HEK293 (cell line): ENCODE measurements around the gene MLKL.

ENCODE experiments used
- CTCF ChIA-PET: fragments of 350-600 bp; formaldehyde crosslinking; extraction: SDS; loops from one replicate; lab custom pipeline; 2021; ENCODE audit warnings: antibody characterized with exemption; lab: Yijun Ruan, JAX
- POLR2A ChIA-PET: fragments of 300-600 bp; formaldehyde crosslinking; extraction: SDS; loops from one replicate; lab custom pipeline; 2020; ENCODE audit warnings: antibody characterized with exemption, inconsistent platforms; lab: Yijun Ruan, JAX
- H3K27ac ChIP-seq: fragments of 200-500 bp; sonication (Bioruptor generic); 2 replicates; pipeline ENCODE4 v1.5.1; 2014; ENCODE audit warnings: low read depth, low read length, control low read depth, inconsistent platforms; ENCODE audit errors: extremely low read depth
- H3K36me3 ChIP-seq, 2 experiments: fragments of 200-500 bp in 1 of 2; sonication (Bioruptor generic) in 1 of 2; 1 replicate in 1 of 2; 2 replicates in 1 of 2; pipeline ENCODE4 v1.5.1; 2014 to 2017; ENCODE audit warnings: inconsistent platforms in 2 of 2, low read length in 2 of 2; ENCODE audit not compliant: control insufficient read depth in 2 of 2, insufficient read depth in 1 of 2
- H3K4me1 ChIP-seq: fragments of 200-500 bp; sonication (Bioruptor generic); 2 replicates; pipeline ENCODE4 v1.5.1; 2014; ENCODE audit warnings: mild to moderate bottlenecking, low read length, inconsistent platforms; ENCODE audit not compliant: control insufficient read depth, insufficient read depth
- H3K4me3 ChIP-seq: 2 replicates; pipeline ENCODE4 v1.5.1; 2011; ENCODE audit warnings: low read depth, mild to moderate bottlenecking, control low read depth, low read length, moderate library complexity
- H3K9me3 ChIP-seq: fragments of 200-500 bp; sonication (Bioruptor generic); 2 replicates; pipeline ENCODE4 v1.5.1; 2014; ENCODE audit warnings: low read depth, low read length, inconsistent platforms; ENCODE audit not compliant: control insufficient read depth, insufficient read depth
- KLF9 ChIP-seq: fragments of 450-650 bp; formaldehyde crosslinking; IDR thresholded peaks from 2 replicates; pipeline ENCODE4 v1.5.1; 2016; ENCODE audit warnings: missing biosample characterization, missing genetic modification characterization, low read depth
- SALL2 ChIP-seq: fragments of 450-650 bp; formaldehyde crosslinking; IDR thresholded peaks from 2 replicates; pipeline ENCODE4 v1.5.0; 2017; ENCODE audit warnings: missing biosample characterization, mild to moderate bottlenecking, missing genetic modification characterization, borderline replicate concordance
- ZBTB17 ChIP-seq: fragments of 450-650 bp; formaldehyde crosslinking; IDR thresholded peaks from 2 replicates; pipeline ENCODE4 v1.5.1; 2016; ENCODE audit warnings: missing biosample characterization, missing genetic modification characterization
- ZNF132 ChIP-seq: fragments of 450-650 bp; formaldehyde crosslinking; IDR thresholded peaks from 2 replicates; pipeline ENCODE4 v1.5.1; 2017; ENCODE audit warnings: missing biosample characterization, missing genetic modification characterization, borderline replicate concordance
- ZNF146 ChIP-seq: fragments of 450-650 bp; formaldehyde crosslinking; IDR thresholded peaks from 2 replicates; pipeline ENCODE4 v1.5.1; 2016; ENCODE audit warnings: missing biosample characterization, missing genetic modification characterization
- ZNF155 ChIP-seq: fragments of 450-650 bp; formaldehyde crosslinking; IDR thresholded peaks from 2 replicates; pipeline ENCODE4 v1.5.1; 2016; ENCODE audit warnings: missing biosample characterization, missing genetic modification characterization
- ZNF16 ChIP-seq: fragments of 450-650 bp; formaldehyde crosslinking; IDR thresholded peaks from 2 replicates; pipeline ENCODE4 v1.5.1; 2016; ENCODE audit warnings: low read depth, missing biosample characterization, missing genetic modification characterization
- ZNF169 ChIP-seq: fragments of 450-650 bp; formaldehyde crosslinking; IDR thresholded peaks from 2 replicates; pipeline ENCODE4 v1.5.1; 2016; ENCODE audit warnings: missing biosample characterization, missing genetic modification characterization
- ZNF239 ChIP-seq: fragments of 450-650 bp; formaldehyde crosslinking; IDR thresholded peaks from 2 replicates; pipeline ENCODE4 v1.5.1; 2016; ENCODE audit warnings: missing biosample characterization, missing genetic modification characterization
- ZNF341 ChIP-seq: fragments of 450-650 bp; formaldehyde crosslinking; IDR thresholded peaks from 2 replicates; pipeline ENCODE4; 2016; ENCODE audit warnings: low read depth, missing biosample characterization, missing genetic modification characterization
- ZNF391 ChIP-seq: fragments of 450-650 bp; formaldehyde crosslinking; IDR thresholded peaks from 2 replicates; pipeline ENCODE4 v1.5.1; 2016; ENCODE audit warnings: low read depth, missing biosample characterization, missing genetic modification characterization, borderline replicate concordance
- ZNF426 ChIP-seq: fragments of 450-650 bp; formaldehyde crosslinking; IDR thresholded peaks from 2 replicates; pipeline ENCODE4 v1.5.1; 2017; ENCODE audit warnings: missing biosample characterization, missing genetic modification characterization, mild to moderate bottlenecking, inconsistent platforms, moderate library complexity
- ZNF510 ChIP-seq: fragments of 450-650 bp; formaldehyde crosslinking; IDR thresholded peaks from 2 replicates; pipeline ENCODE4 v1.5.1; 2018; ENCODE audit warnings: mild to moderate bottlenecking, missing genetic modification characterization, missing biosample characterization; ENCODE audit not compliant: insufficient replicate concordance
- ZNF549 ChIP-seq: fragments of 450-650 bp; IDR thresholded peaks from 2 replicates; pipeline ENCODE4 v1.5.1; 2018; ENCODE audit warnings: missing biosample characterization, missing genetic modification characterization, mild to moderate bottlenecking, inconsistent platforms, moderate library complexity
- ZNF558 ChIP-seq: fragments of 450-650 bp; formaldehyde crosslinking; IDR thresholded peaks from 2 replicates; pipeline ENCODE4 v1.5.1; 2016; ENCODE audit warnings: missing biosample characterization, missing genetic modification characterization
- ZNF585B ChIP-seq: fragments of 450-650 bp; formaldehyde crosslinking; IDR thresholded peaks from 2 replicates; pipeline ENCODE4 v1.5.1; 2016; ENCODE audit warnings: missing biosample characterization, missing genetic modification characterization
- ZSCAN30 ChIP-seq: fragments of 450-650 bp; IDR thresholded peaks from 2 replicates; pipeline ENCODE4 v1.5.1; 2018; ENCODE audit warnings: missing biosample characterization, mild to moderate bottlenecking, missing genetic modification characterization, moderate library complexity
- TF ChIP-seq, protein P1 (sequence below): fragments of 450-650 bp; IDR thresholded peaks from 2 replicates; pipeline ENCODE4 v1.5.1; 2018; ENCODE audit warnings: missing biosample characterization, mild to moderate bottlenecking, missing genetic modification characterization
- TF ChIP-seq, protein P2 (sequence below): fragments of 450-650 bp; formaldehyde crosslinking; IDR thresholded peaks from 2 replicates; pipeline ENCODE4 v1.5.1; 2016; ENCODE audit warnings: missing biosample characterization, missing genetic modification characterization
- TF ChIP-seq, protein P3 (sequence below): fragments of 450-650 bp; formaldehyde crosslinking; IDR thresholded peaks from 2 replicates; pipeline ENCODE4 v1.5.1; 2016; ENCODE audit warnings: missing biosample characterization, missing genetic modification characterization, low read depth
- TF ChIP-seq, protein P4 (sequence below): fragments of 450-650 bp; formaldehyde crosslinking; IDR thresholded peaks from 2 replicates; pipeline ENCODE4 v1.5.1; 2016; ENCODE audit warnings: missing biosample characterization, missing genetic modification characterization

MLKL gene

DNA sequence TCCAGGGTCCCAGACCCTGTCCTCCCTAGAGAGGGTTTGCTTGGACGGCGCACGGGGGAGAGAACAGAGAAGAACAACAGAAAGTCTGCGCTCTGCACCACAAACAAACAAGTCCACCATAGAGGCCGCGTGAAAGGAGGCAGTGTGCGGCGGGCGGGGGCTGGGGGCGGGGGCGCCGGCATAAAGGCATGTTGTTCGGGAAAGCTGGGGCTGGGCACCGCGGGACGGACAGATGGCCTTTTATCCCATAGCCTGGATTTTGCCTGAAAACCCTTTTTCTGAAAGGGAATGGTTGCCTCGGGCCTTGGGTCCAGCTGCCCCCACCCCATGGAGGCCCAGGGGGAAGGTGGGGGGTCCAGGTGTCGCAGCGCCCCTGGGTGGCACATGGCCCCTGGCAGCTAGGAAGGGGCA is 48.0 kb upstream of the MLKL start (continued):
- TF ChIP-seq, protein P1, sequence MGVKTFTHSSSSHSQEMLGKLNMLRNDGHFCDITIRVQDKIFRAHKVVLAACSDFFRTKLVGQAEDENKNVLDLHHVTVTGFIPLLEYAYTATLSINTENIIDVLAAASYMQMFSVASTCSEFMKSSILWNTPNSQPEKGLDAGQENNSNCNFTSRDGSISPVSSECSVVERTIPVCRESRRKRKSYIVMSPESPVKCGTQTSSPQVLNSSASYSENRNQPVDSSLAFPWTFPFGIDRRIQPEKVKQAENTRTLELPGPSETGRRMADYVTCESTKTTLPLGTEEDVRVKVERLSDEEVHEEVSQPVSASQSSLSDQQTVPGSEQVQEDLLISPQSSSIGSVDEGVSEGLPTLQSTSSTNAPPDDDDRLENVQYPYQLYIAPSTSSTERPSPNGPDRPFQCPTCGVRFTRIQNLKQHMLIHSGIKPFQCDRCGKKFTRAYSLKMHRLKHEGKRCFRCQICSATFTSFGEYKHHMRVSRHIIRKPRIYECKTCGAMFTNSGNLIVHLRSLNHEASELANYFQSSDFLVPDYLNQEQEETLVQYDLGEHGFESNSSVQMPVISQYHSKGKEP (tag by site-specific recombination) = no peak
- TF ChIP-seq KLF9 (tag by site-specific recombination) (no peak), ZNF16 (no peak), ZBTB17 (tag by site-specific recombination) (no peak), ZNF510 (tag by site-specific recombination) (no peak), SALL2 (no peak), ZNF155 (tag by site-specific recombination) (no peak), ZNF169 (tag by site-specific recombination) (no peak), ZNF549 (tag by site-specific recombination) (no peak), ZNF558 (no peak), ZNF391 (tag by site-specific recombination) (no peak), ZNF146 (no peak)
- TF ChIP-seq, protein P2, sequence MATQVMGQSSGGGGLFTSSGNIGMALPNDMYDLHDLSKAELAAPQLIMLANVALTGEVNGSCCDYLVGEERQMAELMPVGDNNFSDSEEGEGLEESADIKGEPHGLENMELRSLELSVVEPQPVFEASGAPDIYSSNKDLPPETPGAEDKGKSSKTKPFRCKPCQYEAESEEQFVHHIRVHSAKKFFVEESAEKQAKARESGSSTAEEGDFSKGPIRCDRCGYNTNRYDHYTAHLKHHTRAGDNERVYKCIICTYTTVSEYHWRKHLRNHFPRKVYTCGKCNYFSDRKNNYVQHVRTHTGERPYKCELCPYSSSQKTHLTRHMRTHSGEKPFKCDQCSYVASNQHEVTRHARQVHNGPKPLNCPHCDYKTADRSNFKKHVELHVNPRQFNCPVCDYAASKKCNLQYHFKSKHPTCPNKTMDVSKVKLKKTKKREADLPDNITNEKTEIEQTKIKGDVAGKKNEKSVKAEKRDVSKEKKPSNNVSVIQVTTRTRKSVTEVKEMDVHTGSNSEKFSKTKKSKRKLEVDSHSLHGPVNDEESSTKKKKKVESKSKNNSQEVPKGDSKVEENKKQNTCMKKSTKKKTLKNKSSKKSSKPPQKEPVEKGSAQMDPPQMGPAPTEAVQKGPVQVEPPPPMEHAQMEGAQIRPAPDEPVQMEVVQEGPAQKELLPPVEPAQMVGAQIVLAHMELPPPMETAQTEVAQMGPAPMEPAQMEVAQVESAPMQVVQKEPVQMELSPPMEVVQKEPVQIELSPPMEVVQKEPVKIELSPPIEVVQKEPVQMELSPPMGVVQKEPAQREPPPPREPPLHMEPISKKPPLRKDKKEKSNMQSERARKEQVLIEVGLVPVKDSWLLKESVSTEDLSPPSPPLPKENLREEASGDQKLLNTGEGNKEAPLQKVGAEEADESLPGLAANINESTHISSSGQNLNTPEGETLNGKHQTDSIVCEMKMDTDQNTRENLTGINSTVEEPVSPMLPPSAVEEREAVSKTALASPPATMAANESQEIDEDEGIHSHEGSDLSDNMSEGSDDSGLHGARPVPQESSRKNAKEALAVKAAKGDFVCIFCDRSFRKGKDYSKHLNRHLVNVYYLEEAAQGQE (tag by site-specific recombination) = no peak
- TF ChIP-seq, protein P3, sequence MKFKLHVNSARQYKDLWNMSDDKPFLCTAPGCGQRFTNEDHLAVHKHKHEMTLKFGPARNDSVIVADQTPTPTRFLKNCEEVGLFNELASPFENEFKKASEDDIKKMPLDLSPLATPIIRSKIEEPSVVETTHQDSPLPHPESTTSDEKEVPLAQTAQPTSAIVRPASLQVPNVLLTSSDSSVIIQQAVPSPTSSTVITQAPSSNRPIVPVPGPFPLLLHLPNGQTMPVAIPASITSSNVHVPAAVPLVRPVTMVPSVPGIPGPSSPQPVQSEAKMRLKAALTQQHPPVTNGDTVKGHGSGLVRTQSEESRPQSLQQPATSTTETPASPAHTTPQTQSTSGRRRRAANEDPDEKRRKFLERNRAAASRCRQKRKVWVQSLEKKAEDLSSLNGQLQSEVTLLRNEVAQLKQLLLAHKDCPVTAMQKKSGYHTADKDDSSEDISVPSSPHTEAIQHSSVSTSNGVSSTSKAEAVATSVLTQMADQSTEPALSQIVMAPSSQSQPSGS = no peak
- TF ChIP-seq, protein P4, sequence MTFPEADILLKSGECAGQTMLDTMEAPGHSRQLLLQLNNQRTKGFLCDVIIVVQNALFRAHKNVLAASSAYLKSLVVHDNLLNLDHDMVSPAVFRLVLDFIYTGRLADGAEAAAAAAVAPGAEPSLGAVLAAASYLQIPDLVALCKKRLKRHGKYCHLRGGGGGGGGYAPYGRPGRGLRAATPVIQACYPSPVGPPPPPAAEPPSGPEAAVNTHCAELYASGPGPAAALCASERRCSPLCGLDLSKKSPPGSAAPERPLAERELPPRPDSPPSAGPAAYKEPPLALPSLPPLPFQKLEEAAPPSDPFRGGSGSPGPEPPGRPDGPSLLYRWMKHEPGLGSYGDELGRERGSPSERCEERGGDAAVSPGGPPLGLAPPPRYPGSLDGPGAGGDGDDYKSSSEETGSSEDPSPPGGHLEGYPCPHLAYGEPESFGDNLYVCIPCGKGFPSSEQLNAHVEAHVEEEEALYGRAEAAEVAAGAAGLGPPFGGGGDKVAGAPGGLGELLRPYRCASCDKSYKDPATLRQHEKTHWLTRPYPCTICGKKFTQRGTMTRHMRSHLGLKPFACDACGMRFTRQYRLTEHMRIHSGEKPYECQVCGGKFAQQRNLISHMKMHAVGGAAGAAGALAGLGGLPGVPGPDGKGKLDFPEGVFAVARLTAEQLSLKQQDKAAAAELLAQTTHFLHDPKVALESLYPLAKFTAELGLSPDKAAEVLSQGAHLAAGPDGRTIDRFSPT (tag by site-specific recombination) = no peak

DNA sequence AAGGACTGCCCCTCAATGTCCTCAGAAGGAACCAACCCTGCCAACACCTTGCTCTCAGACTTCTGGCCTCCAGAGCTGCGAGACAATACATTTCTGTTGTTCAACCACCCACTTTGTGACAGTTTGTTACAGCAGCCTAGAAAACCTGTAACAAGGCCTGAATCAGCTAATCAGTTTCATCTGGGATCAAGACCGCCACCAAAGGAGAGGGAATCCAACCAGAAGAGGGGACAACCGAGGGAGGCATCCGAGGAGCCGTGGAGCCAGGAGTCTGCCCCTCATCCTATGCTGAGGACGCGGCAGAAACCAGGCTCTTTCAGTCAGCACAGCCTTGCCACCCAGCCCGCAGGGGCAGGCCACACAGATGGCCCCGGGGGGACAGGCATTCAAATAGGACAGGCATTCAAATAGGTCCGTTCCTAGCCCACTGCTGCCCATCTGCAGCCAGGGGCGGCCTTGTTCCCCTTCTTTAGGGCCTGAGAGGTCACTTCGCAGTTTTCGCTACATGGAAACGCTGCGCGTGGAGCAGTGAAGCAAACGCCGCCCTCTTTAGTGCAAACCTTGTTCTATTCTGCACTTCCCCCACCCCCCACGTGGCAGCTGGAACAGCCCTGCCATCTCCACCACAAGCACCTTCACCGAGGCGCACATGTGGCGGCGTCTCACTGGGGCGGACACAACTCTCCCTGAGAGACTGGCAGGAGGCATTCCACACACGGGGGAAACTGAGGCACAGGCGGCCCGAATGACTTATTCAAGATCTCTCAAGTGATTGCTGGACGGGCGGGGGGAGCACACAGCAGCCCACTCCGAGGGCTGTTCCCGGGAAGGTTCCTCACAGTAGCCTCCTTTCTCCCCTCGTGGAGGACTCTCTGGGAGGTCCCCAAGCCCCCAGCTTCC is 47.3 kb upstream of the MLKL start:
- ChIA-PET CTCF (interaction anchor here (0.5 to 0.7 kb wide), 2 partner anchors 66 to 172 kb away, joined by 3 to 4 read pairs; no protein-coding TSS in a partner anchor), POLR2A (no interaction called here)
- no peak for TF ChIP-seq ZNF585B (tag by site-specific recombination)
- TF ChIP-seq ZNF426 (tag by site-specific recombination) = no peak
- TF ChIP-seq ZNF132 (tag by site-specific recombination) = no peak
- peak; percentile 49 for TF ChIP-seq ZNF341
- TF ChIP-seq ZNF239 (tag by site-specific recombination) = no peak
- TF ChIP-seq ZSCAN30 (tag by site-specific recombination) = no peak
- TF ChIP-seq, protein P4 (tag by site-specific recombination) = no peak
- Histone ChIP-seq H3K4me3 (no peak overlapping the region), H3K9me3 (no peaks in the 10 kb centered on the region), H3K36me3 (no peaks in the 10 kb centered on the region), H3K4me1 (peaks cover 9% of the 10 kb centered on the region), H3K27ac (no peak overlapping the region)
